ENCODE data around the gene MPHOSPH10.

- TF ChIP-seq CTCF (IDR thresholded peaks at IDR 0.05): no peak
- no peak for TF ChIP-seq SIN3A (IDR thresholded peaks at IDR 0.05; ENCODE audit: borderline replicate concordance, insufficient read depth, low read depth, low read length)
These were observed 28.8 kb upstream of the MPHOSPH10 start for GRCh38 chr2:71101656-71102055.
